WTC11 (cell line): ENCODE results near the gene MCOLN1. TPM values are rescaled to one million over a fixed set of nuclear protein-coding genes. Genes with fewer than 3 reads are reported as not detected.

Experiments
- ATAC-seq: fragments of 200-7000 bp; cut with Tn5 transposase; 2 replicates; pipeline ENCODE4 v1.10.0; 2021; ENCODE audit warnings: mild to moderate bottlenecking, moderate library complexity
- CTCF ChIA-PET: fragments of 300-600 bp; sonication (Branson Sonifier 250); formaldehyde crosslinking; loops from one replicate; lab custom pipeline; 2021; ENCODE audit warnings: antibody characterized with exemption; lab: Charles Lee
- POLR2A ChIA-PET: fragments of 350-600 bp; sonication (Branson Sonifier 250); formaldehyde crosslinking; loops from one replicate; lab custom pipeline; 2021; ENCODE audit warnings: antibody characterized with exemption; lab: Charles Lee
- DNase-seq: peaks from one replicate; pipeline ENCODE4 v3.0.0; 2021; ENCODE audit warnings: low spot score
- H3K27ac Mint-ChIP-seq: 2 replicates; pipeline ENCODE4 v1.8.0; 2021; ENCODE audit warnings: mixed read lengths
- H3K27me3 Mint-ChIP-seq: 2 replicates; pipeline ENCODE4 v1.8.0; 2021; ENCODE audit warnings: low read depth, mild to moderate bottlenecking, moderate library complexity, mixed read lengths
- H3K36me3 Mint-ChIP-seq: 2 replicates; pipeline ENCODE4 v1.8.0; 2021; ENCODE audit warnings: mixed read lengths
- H3K4me1 Mint-ChIP-seq: 2 replicates; pipeline ENCODE4 v1.8.0; 2022; ENCODE audit warnings: mixed read lengths
- H3K4me3 Mint-ChIP-seq: 2 replicates; pipeline ENCODE4 v1.8.0; 2021; ENCODE audit warnings: mild to moderate bottlenecking, moderate library complexity, mixed read lengths
- H3K9me3 Mint-ChIP-seq: 2 replicates; pipeline ENCODE4 v1.8.0; 2021; ENCODE audit warnings: mixed read lengths
- AFF4 ChIP-seq: sonication (generic); formaldehyde crosslinking; IDR thresholded peaks from 2 replicates; pipeline ENCODE4 v1.8.1; 2023; ENCODE audit warnings: mild to moderate bottlenecking, missing genetic modification reagents, borderline replicate concordance
- CDX4 ChIP-seq: fragments of 250-450 bp; sonication (Bioruptor Pico); IDR thresholded peaks from 2 replicates; pipeline ENCODE4 v1.9.0; 2021; ENCODE audit warnings: moderate library complexity, mild to moderate bottlenecking, inconsistent platforms, borderline replicate concordance
- ESRRA ChIP-seq: sonication (generic); formaldehyde crosslinking; IDR thresholded peaks from 2 replicates; pipeline ENCODE4 v1.8.1; 2022; ENCODE audit warnings: mild to moderate bottlenecking, missing genetic modification reagents, borderline replicate concordance
- GTF2I ChIP-seq: fragments of 250-450 bp; sonication (Bioruptor Pico); conservative IDR thresholded peaks from 2 replicates; pipeline ENCODE4 v1.4.0; 2021; ENCODE audit warnings: mild to moderate bottlenecking
- RELA ChIP-seq: sonication (generic); formaldehyde crosslinking; IDR thresholded peaks from 2 replicates; pipeline ENCODE4 v1.8.1; 2022; ENCODE audit warnings: missing genetic modification reagents, mild to moderate bottlenecking, borderline replicate concordance
- SP1 ChIP-seq: sonication (generic); formaldehyde crosslinking; conservative IDR thresholded peaks from 2 replicates; pipeline ENCODE4 v1.8.1; 2022; ENCODE audit warnings: missing genetic modification reagents
- STAT6 ChIP-seq: sonication (generic); formaldehyde crosslinking; conservative IDR thresholded peaks from 2 replicates; pipeline ENCODE4 v1.8.1; 2023; ENCODE audit warnings: mild to moderate bottlenecking, low read depth, missing genetic modification reagents, moderate library complexity
- TEAD4 ChIP-seq: sonication (generic); formaldehyde crosslinking; IDR thresholded peaks from 2 replicates; pipeline ENCODE4 v1.8.0; 2022; ENCODE audit warnings: mild to moderate bottlenecking, missing genetic modification reagents
- ZNF317 ChIP-seq: sonication (generic); formaldehyde crosslinking; IDR thresholded peaks from 2 replicates; pipeline ENCODE4 v1.8.1; 2023; ENCODE audit warnings: low read depth, mild to moderate bottlenecking, moderate library complexity, missing genetic modification reagents, borderline replicate concordance
- ZNF416 ChIP-seq: fragments of 250-450 bp; sonication (Bioruptor Pico); IDR thresholded peaks from 2 replicates; pipeline ENCODE4 v1.9.0; 2021; ENCODE audit warnings: mild to moderate bottlenecking, inconsistent platforms
- ZNF425 ChIP-seq: fragments of 250-450 bp; sonication (Bioruptor Pico); conservative IDR thresholded peaks from 2 replicates; pipeline ENCODE4 v1.9.0; 2021; ENCODE audit warnings: mild to moderate bottlenecking
- ZNF671 ChIP-seq: fragments of 250-450 bp; sonication (Bioruptor Pico); IDR thresholded peaks from 2 replicates; pipeline ENCODE4 v1.8.0; 2021; ENCODE audit warnings: mild to moderate bottlenecking
- total RNA-seq: library from RNA; stranded (reverse); gene quantifications from 3 replicates; pipeline ENCODE4 v1.2.3, GENCODE V29; 2021
- TF ChIP-seq, protein P1 (sequence below): sonication (generic); formaldehyde crosslinking; IDR thresholded peaks from 2 replicates; pipeline ENCODE4 v1.8.0; 2022; ENCODE audit warnings: mild to moderate bottlenecking, missing genetic modification reagents
- TF ChIP-seq, protein P2 (sequence below): sonication (generic); formaldehyde crosslinking; IDR thresholded peaks from 2 replicates; pipeline ENCODE4 v1.8.1; 2023; ENCODE audit warnings: mild to moderate bottlenecking, moderate library complexity, missing genetic modification reagents

The MCOLN1 gene
- total RNA-seq, 1 experiment from 2014 or later: 19.7 TPM

DNA sequence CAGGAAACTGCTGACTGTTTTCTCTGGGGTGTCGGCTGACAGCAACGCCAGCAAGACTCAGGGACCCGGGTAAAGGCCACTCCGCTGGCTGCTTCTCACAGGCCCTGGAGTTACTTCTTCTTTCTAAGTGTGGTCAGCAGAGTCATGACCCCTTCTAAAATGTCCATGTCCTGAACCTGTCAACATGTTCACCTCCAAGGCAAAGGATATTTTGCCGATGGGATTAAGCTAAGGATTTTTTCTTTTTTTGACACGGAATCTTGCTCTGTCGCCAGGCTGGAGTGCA is 41.5 kb upstream of the MCOLN1 start:
- DNase-seq: no peak
- TF ChIP-seq, protein P1, sequence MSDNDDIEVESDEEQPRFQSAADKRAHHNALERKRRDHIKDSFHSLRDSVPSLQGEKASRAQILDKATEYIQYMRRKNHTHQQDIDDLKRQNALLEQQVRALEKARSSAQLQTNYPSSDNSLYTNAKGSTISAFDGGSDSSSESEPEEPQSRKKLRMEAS (CRISPR knock-in tag): no peak
- TF ChIP-seq ZNF671 (CRISPR knock-in tag): no peak
- TF ChIP-seq ZNF317 (CRISPR knock-in tag): no peak
- TF ChIP-seq ZNF416 (CRISPR knock-in tag): no peak
- no peak for TF ChIP-seq SP1
- TF ChIP-seq GTF2I (CRISPR knock-in tag): no peak
- TF ChIP-seq, protein P2, sequence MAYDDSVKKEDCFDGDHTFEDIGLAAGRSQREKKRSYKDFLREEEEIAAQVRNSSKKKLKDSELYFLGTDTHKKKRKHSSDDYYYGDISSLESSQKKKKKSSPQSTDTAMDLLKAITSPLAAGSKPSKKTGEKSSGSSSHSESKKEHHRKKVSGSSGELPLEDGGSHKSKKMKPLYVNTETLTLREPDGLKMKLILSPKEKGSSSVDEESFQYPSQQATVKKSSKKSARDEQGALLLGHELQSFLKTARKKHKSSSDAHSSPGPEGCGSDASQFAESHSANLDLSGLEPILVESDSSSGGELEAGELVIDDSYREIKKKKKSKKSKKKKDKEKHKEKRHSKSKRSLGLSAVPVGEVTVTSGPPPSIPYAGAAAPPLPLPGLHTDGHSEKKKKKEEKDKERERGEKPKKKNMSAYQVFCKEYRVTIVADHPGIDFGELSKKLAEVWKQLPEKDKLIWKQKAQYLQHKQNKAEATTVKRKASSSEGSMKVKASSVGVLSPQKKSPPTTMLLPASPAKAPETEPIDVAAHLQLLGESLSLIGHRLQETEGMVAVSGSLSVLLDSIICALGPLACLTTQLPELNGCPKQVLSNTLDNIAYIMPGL: no peak
- TF ChIP-seq RELA (CRISPR knock-in tag): no peak
- TF ChIP-seq ESRRA: no peak
- no peak for TF ChIP-seq ZNF425 (CRISPR knock-in tag)
- TF ChIP-seq AFF4 (CRISPR knock-in tag): no peak
- no peak for TF ChIP-seq CDX4 (CRISPR knock-in tag)
- TF ChIP-seq TEAD4 (CRISPR knock-in tag): no peak
- TF ChIP-seq, all 79 proteins: peak for 0
- Mint-ChIP-seq H3K4me3 (no peak overlapping the region), H3K4me1 (peaks cover 16% of the 10 kb centered on the region), H3K9me3 (no peaks in the 10 kb centered on the region), H3K27me3 (no peaks in the 10 kb centered on the region; the same call in 1 of the 2 replicates), H3K27ac (no peak overlapping the region), H3K36me3 (no peaks in the 10 kb centered on the region; the same call in 1 of the 2 replicates)
- CTCF ChIA-PET: interaction anchor here (0.8 to 2.3 kb wide), 2 partner anchors 16 to 87 kb away, joined by 3 to 11 read pairs; a partner anchor contains a TSS
- ATAC-seq: no peak
- POLR2A ChIA-PET: no interaction called here

DNA sequence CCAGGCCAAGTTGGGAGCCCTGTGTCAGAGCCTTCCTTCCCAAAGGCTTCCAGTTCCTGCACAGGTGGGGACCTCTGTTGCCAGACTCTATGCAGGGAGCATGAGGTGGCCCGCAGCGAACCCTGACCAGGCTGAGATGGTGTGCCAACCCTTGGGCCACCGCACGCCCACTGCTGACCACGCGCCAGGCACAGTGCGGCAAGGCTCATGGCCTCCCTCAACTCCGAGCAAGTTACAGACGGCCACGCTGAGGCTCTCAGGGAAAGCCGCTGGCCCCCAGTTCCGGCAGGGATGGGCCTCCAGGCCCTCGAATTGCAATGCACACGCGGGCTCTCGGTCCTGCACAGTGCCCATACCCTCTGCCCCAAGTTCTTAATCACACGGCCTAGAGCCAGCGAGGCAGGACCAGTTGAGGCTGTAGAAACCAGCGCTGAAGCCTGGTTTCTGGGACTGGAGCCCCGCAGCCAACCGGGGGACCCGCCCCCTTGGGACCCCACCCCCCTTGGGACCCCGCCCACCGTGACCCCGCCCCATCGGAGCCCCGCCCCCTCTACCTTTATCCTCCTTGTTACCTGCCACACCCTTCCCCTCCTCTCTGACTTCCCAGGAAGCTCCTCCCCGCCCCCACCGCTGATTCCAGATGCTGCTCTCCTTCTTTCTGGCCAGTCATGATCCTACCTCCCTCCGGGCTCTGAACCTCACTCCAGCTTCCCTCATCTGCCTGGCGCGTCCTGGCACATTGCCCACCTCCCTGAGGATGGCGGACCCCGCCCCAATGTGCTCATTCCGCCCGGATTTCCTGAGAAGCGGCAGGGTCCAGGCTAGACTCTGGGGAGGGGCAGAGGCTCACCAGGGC is 39.6 kb upstream of the MCOLN1 start:
- Mint-ChIP-seq H3K27ac (peak overlapping the region; percentile 38), H3K27me3 (no peaks in the 10 kb centered on the region; the same call in 1 of the 2 replicates), H3K9me3 (no peaks in the 10 kb centered on the region), H3K4me3 (peak overlapping the region; percentile 69), H3K36me3 (no peaks in the 10 kb centered on the region; the same call in 1 of the 2 replicates), H3K4me1 (peaks cover 16% of the 10 kb centered on the region)
- TF ChIP-seq SP1 (peak; percentile 45), STAT6 (CRISPR knock-in tag) (no peak)
- CTCF ChIA-PET: interaction anchor here (0.6 to 1.8 kb wide), 11 partner anchors 9 to 317 kb away, joined by 3 to 16 read pairs (median 4); a partner anchor contains a TSS
- ATAC-seq (peak; percentile 91), DNase-seq (peak; percentile 89)
- POLR2A ChIA-PET: interaction anchor here (1.1 kb wide), 1 partner anchor 24 kb away, joined by 8 read pairs; no protein-coding TSS in a partner anchor
